ENCODE data around the gene ANKRD10.

ANKRD10 gene

DNA sequence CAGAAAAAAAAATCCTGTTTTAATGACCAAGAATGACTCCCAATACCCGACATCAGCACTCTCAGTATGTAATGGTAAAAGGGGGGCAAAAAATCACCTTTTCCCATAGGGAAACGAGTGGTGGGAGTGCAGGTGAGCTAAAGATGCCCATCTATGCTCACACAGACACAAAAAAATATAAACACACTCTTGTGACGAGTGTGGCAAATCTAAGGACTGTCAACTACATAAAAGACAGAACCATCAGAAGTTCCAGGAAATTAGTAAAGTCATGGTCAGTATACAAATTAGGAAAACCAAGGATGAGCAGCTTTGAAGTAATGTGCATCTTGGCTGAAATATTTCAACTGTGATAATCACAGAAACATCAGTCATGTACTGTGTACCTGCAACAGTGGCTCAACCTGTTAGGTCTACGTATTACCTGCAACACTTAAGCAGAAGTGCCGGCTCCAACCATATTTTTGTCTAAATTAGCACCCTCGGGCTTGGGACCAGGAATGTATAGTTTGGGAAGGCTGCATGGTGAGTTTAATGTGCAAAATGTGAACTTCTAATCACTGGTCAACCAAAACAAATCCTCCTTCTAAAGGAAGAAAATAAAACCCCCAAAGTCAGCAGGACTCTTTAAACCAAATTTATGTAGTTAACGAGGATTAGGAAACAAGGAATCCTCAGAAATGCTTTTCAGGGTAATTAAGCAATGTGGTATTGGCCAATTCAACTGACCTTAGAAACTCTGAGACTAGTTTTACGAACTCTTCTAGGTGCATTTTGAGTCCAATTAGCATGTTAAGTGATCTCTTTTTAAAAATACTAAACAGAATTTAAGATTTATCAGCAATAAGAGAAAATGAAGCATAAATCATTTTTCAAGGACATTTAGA is 24.3 kb downstream of the ANKRD10 start:
- no peak overlapping the region for H3K4me3 ChIP-seq (ENCODE audit: low read length)
- DNase-seq (ENCODE audit: low read depth, low spot score): no peak

DNA sequence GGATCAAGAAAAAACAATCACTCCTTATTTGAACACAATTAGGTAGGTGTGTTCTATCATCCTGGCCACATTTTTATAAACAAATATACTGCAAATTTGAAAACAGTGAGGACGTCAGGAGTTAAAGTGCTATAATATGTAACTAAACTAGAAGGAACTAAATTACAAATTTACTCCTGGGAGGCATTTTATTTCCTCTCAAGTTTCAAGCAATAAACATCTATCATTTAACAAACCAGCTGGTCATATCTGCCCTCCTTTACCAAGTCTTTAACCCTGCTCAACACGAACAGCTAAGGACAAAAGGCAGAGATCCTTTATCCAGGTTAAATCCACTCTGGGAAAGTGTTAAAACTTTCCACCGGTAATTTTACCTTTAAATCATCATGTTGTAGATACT is 26.5 kb downstream of the ANKRD10 start:
- DNase-seq (ENCODE audit: low read depth, low spot score): no peak
- no peak overlapping the region for H3K4me3 ChIP-seq (ENCODE audit: low read length)

DNA sequence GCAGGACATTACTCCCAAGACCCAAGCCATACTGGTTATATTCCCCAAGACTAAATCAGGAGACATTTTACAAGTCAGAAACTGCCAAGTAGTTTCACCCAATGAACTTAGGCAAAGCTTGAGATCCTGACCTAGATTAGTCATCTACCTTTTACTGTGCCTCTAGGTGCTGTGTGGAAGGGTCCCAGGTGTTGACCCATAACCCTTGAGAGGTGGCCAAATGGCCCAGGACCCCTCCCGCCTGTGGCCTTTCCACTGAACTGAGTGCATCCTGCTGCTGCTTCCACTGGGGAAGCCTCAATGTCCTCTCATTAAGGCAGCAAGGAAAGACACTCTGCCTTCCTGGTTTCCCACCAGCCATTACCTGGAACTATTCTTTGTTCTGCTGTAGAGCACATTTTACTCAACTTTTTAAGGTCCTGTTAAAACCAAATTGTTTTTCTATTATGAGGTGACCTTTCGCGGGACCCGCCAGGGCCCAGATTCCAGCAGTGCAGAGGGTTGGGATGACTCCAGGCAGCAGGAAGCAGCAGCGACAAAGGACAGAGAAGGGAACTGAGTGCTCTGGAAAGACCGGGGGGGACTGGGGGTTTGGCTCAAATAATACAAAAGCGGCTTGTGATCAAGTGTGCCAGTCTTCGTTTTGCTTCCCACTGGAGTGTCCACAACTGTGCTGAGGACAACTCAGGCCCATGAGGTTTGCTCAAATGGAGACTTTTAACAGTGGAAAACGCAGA is 27.1 kb downstream of the ANKRD10 start:
- H3K4me3 ChIP-seq (ENCODE audit: low read length): no peak overlapping the region
- no peak for DNase-seq (ENCODE audit: low read depth, low spot score)

DNA sequence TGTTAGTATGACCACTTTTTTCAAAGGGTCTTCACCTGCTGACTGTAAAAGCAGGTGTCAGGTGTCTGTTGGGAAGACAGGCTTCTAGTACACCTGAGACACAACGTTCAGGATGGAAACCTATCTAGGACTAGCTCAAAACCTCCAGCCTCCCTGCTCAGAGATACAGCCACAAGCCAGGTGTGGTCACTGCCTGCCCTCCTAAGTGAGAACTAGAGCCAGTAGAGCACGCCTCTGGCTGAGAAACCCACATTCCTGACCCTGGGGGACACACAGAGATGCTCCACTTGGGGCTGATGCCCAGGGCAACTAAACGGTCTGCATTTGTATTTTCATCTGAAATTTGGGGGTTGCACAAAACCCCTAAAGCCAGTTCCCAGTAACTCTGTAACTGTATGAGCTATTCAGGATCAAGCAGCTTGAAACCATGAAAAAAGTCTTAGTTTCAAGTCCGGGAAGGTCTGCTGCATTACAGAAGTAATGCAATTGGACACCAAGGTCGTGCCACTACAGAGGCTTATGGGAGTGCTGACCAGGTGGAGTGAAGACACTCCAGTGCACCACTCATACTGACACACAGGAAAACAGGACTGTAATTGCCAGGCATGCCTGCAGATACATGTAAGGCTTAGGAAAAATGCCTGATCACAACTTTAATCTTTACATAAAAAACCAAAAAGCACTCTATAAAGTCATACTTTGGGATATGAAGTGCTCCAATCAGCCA is 27.8 kb downstream of the ANKRD10 start:
- H3K4me3 ChIP-seq (ENCODE audit: low read length): no peak overlapping the region
- DNase-seq (ENCODE audit: low read depth, low spot score): no peak

DNA sequence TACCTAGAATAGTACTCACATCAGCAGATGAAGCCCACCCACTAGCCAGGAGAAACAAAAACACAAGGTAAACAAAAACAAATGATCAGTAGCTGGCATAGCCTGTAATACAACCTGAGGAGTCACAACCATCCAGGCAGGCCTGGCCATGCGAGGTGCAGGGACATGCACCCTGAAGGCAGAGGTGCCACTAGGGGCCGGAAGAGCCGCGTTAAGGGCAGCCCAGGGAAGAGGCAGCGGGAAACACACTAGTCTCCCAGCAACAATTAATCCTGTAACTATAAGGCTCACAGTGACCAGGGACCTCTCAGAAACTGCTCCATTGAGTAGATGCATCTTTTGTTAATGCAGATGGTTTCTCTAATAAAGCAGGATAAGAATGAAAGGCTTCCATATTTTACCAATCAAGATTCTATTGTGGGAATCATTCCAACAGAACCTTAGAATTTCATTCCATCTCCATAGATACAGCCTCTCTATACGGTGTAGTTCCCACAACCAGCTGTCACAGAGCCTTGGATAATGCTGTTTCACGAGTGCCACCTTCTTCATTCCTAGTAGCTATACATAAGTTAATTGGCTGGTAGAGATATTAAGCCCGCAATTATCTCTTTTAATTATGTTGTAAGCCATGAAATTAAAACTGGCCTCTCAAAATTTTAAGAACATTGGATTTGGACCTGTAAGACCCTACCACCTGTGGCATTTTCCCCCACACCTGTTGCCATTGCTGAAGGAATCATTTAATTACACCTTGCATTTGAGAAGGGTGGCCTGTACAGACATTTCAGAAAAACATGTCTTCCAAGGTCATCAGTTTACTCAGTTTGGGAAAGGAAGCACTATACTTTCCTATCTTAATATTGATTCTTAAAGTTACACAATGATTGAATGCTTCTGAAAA is 28.7 kb downstream of the ANKRD10 start:
- DNase-seq (ENCODE audit: low read depth, low spot score): no peak
- H3K4me3 ChIP-seq (ENCODE audit: low read length): no peak overlapping the region

DNA sequence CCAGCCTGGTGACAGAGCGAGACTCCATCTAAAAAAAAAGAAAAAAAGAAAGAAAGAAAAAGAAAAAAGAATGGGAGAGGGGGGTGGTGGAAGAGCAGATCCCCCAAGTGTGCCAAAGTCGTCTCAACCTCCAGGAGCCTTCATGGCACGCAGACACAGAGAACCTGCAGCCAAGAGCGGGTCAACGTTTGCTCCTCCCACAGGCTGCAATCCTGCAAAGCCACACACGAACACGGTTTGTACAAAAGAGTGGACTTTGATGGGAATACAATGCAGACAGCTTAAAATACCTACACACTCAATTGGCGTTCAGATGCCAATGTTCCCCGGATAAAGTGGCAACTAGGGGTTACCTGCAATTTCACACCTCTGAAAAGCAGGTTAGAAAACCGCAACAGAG is 29.4 kb downstream of the ANKRD10 start:
- no peak overlapping the region for H3K4me3 ChIP-seq (ENCODE audit: low read length)
- DNase-seq (ENCODE audit: low read depth, low spot score): no peak

DNA sequence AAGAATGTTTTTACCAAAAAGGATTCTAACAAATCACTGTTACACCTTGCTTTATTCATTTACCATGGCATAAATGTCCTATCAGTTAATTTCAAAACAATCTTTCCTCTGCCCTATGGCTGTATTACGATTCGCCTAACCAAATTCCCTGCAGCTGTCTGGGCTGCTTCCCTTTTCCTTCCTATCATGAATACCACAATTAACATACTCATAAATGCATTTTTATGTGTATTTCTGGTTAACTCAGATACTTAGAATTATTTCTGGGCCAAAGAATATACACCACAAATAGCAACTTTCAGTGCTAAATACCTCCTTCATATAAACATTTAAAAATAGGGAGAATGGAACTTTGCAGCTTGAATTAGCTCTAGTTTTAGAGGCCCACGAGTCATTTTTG is 30.4 kb downstream of the ANKRD10 start:
- no peak for DNase-seq (ENCODE audit: low read depth, low spot score)

DNA sequence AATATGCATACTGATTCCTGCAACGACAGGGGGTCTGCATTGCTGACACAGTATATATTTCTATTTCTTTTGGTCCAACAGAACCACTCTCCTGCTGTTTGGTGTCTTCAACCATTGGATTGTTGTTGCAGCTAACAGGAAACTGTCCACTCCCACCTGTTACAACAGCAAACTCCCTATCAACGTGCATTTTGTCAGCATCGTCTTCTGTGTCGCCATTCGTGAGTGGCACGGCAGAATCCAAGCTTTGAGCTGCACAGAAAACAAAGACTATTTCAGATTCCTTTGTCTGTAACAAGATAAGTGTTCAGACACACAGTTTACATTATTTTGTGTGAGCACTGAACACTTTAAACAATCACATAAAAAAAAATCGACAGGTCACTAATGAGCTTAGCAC is 31.3 kb downstream of the ANKRD10 start:
- H3K4me3 ChIP-seq (ENCODE audit: low read length): no peak overlapping the region
- no peak for DNase-seq (ENCODE audit: low read depth, low spot score)

More for the DNA sequence above, 30.4 kb downstream of the ANKRD10 start:
- H3K4me3 ChIP-seq (ENCODE audit: low read length): no peak overlapping the region

DNA sequence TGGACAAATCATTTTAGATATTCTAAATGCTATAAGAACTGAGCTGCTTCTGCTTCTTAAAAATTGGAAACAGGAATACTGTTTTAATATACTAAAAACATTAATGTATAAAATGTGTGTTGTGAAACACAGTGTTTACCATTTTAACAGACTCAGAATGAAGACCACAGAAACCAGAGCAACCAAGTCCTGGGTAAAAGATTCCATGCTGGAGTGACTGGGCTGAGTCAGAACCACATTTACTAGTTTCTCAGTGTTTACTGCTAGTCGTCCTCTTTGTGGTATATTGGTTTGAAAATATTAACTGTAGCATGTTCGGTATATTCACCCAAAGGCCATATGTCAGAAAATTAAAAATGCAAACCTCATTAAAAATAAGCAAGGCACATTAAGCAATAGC is 31.9 kb downstream of the ANKRD10 start:
- H3K4me3 ChIP-seq (ENCODE audit: low read length): no peak overlapping the region
- no peak for DNase-seq (ENCODE audit: low read depth, low spot score)

DNA sequence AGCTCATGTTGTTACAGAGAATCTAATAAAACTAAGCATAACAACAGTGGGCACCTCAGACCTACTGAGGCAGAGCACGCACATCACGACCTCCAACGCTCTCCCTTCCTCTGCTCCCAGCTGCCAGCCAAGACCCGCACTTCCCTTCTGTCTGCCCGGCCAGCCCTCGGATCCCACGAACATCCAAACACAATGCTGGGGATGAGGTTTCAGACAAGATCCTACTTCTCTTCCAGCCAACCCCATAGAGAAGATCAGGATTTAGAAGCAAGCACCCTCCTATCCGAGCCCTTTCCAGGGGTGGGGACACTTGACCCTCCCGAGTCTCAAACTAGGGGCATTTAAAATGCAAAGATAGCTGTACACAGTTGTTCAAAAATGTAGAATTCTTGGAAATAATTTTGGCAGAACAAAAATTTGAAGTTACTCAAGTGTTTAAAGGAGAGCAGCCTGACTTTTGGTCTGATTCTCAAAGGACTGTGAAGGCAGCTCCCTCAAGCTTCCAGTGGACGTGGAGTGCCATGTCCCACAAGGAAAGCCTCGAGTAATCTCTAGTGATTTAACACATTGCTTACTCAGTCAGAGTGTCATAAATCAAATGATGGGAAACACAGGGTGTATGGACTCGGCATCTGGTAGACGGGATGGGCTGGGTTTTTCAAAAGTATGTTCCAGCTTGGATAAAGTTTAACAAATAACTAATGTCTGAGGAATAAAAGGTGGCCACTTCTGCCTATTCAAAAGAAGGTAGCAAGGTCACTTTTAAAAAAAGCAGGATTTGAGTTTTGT is 32.8 kb downstream of the ANKRD10 start:
- no peak for DNase-seq (ENCODE audit: low read depth, low spot score)
- H3K4me3 ChIP-seq (ENCODE audit: low read length): no peak overlapping the region

DNA sequence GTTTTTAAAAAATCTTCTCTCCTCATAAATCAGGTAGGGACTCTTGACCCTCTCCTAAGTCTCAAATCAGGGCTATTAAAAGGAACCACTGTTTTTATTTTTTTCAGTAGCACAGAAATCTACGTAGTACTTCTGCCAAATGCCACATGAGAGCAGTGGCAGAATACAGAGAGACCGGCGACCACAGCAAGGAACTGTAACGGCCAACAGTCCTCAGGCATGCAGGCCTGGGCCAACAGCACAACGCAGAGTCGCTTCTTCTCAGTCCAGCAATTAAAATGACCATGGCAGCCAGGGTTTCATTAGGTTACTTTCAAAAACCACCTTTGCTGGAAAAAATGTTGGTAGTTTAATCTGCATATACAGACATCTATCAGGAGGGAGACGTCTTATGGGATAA is 34.2 kb downstream of the ANKRD10 start:
- DNase-seq (ENCODE audit: low read depth, low spot score): no peak
- H3K4me3 ChIP-seq (ENCODE audit: low read length): no peak overlapping the region

DNA sequence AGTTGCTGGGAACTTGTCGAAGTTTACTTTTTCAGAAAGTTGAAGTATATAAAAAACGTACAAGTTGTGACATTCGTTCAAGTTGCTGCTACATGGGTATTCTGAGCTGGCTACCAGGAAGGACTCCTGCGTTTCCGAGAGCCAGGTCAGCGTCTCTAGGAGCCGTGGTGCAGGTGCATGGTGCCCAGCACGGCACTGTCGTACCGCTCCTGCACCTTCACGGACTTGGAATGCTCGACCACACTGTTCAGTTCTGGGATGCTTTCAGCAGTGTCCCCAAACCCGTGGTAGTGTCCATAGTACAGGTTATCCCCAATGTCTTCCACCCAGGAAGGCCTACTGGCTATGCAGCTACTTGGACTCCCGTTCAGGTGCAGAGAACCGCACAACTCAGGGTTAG is 35.4 kb downstream of the ANKRD10 start:
- H3K4me3 ChIP-seq (ENCODE audit: low read length): no peak overlapping the region
- DNase-seq (ENCODE audit: low read depth, low spot score): no peak

DNA sequence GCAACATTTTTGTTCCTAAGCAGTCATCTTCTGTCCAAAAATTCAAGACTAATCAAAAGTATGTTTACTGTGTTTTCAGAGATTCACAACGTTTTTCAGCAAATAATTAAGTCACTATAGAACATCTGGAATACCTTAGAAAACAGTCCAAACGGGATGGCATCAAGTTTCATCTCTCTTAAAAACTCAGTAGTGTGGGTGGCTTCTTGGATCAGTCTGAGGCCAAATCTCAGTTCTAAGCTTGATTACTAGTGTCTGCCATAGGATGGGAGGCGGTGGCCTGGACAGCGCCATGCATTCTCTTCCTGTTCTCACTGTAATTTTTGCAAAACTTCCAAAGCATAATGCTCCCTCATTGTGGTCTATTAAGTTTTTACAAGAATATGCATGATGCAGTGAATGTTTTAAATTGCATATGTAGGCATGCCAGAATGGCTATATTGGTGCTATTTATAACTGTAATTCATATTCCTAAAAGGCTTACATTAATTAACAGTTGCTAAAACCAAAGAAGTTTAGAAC is 37.1 kb downstream of the ANKRD10 start:
- H3K4me3 ChIP-seq (ENCODE audit: low read length): no peak overlapping the region
- DNase-seq (ENCODE audit: low read depth, low spot score): no peak

DNA sequence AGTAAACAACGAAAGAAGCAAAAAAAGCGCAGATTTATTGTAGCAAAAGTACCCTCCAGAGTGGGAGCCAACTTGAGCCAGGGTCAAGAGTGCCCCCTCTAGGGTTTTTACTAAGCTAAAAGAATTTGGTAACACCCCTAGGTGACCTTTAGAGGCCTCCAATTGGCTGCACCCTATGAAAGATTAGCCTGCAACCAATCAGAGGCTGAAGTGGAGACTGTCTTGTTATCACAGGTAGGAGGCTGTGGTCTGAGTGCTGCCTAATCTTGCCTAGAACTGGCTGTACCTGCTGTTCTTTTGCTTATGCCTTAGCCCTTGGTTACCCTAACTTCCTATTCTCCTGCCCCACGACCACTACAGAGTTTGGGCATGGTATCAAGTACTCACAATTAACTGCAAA is 38.3 kb downstream of the ANKRD10 start:
- no peak overlapping the region for H3K4me3 ChIP-seq (ENCODE audit: low read length)
- peak; percentile 16 for DNase-seq (ENCODE audit: low read depth, low spot score)

DNA sequence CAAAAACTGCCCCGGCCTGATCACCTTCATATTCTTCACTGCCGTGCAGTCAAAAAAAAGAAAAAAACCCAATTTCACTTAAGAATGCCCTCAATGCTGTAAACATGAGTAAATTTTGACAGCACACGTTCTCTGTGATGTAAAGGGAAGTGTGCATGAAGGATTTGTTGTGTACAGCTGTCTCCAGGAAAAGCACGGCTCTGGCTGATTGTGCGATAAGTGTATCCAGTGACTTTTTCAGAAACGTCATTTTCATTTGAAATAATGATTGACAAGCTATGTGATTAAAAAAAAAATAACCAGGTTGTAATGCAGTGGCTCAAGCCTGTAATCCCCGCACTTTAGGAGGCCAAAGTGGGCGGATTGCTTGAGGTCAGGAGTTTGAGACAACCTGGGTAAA is 39.6 kb downstream of the ANKRD10 start:
- peak overlapping the region; percentile 43; the same call in 1 of the 2 replicates for H3K4me3 ChIP-seq (ENCODE audit: low read length)
- no peak for DNase-seq (ENCODE audit: low read depth, low spot score)

DNA sequence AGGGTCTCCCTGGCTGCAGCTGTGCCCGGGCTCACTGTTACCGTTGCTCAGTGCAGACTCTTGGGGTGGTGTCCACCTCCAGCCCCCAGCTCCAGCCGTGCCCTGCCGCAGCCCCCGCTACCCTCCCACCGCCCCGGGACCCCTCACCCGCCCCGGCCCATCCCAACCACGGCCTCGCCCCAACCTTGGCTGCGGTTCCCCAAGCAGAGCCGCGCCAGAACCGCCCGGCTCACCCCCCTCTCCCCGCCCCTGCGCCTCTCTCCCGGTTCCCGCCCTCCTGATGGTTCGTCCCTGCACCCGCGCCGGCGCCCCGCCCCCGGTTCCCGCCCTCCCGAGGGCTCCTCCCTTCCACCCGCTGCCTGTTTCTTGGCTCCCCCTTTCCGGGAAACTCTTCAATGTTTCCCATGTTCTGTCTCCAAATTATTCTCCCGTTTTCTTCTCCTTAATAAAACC is 40.3 kb downstream of the ANKRD10 start:
- DNase-seq (ENCODE audit: low read depth, low spot score): peak; percentile 19
- H3K4me3 ChIP-seq (ENCODE audit: low read length): peak overlapping the region; percentile 43

DNA sequence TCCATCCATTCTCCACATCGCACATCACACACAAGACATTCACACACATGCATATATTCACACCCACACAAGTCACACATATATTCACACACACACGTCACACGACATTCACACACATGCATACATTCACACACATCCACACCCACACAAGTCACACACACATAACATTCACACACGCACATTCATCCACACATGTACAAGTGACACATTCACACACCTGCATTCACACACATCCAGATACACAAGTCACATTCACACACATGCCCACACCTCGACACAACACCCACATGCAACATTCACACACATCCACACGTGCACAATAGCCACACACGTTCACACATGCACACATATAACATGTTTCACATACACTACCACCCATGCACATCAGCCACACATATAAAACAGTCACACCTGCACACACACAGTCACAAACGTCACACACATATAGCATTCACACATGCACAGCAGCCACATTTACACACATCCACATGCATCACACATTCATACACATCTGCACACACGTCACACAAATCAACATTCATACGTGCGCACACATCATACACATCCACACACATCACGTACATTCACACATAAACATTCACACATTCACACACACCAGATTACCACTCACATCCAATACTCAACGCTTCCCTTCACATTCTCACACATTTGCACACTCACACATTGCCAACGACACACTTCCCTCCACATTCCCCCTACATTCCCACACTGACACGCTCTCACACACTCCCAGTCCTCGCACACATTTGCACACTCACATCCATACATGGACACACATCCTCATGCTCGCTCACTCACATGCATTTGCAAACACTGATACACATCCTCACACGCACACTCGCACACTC is 41.0 kb downstream of the ANKRD10 start:
- peak overlapping the region; percentile 43 for H3K4me3 ChIP-seq (ENCODE audit: low read length)
- DNase-seq (ENCODE audit: low read depth, low spot score): no peak
